ENCODE measurements around the gene REG1A. TPM values are rescaled to one million over a fixed set of nuclear protein-coding genes. Genes with fewer than 3 reads are reported as not detected.

The REG1A gene
- total and polyA plus RNA-seq, 9 donors = 0.57 TPM; not detected in 8

DNA sequence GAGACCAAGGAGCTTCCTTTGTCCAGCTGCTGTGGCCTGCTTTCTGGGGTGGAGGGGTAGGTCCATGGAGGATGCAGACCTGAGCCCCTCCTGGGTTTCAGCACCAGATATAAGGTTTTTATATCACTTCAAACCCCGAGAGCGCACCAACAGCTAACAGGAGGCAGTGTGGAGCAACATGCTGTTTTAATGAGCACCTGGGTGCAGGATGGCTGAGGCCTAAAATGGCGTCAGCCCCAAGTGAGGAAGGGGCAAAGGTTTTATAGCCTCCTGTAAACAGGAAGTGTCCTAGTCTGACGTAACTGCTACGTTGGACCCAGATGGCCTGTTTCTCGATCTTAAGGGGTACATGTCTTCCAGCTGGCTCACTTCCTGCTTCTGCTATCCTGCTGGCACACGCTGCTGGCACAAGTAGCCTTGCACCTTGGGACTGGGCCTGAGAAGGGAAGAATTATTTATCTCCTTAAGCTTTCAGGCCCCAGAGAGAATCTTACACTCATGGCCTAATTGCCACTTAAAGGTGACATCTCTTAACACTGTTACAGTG is 21.1 kb upstream of the REG1A start:
- DNase-seq = peak; percentile 2
- no peak overlapping the region for H3K4me3 ChIP-seq (ENCODE audit: low read length)
- no peaks in the 10 kb centered on the region for H3K36me3 ChIP-seq (ENCODE audit: control insufficient read depth, insufficient read depth, low read length)
- H3K9me3 ChIP-seq (replicated peaks; ENCODE audit: control insufficient read depth, low read depth, low read length) = peaks cover 11% of the 10 kb centered on the region
- H3K27me3 ChIP-seq (ENCODE audit: control insufficient read depth, insufficient read depth, low read length) = no peaks in the 10 kb centered on the region
- H3K4me1 ChIP-seq (ENCODE audit: control insufficient read depth, insufficient read depth, low read length) = no peaks in the 10 kb centered on the region
- WGBS (ENCODE audit: insufficient coverage) = 50% methylated on average over 5 of the region's 7 CpGs
- no peak overlapping the region for H3K27ac ChIP-seq (ENCODE audit: low read length)

DNA sequence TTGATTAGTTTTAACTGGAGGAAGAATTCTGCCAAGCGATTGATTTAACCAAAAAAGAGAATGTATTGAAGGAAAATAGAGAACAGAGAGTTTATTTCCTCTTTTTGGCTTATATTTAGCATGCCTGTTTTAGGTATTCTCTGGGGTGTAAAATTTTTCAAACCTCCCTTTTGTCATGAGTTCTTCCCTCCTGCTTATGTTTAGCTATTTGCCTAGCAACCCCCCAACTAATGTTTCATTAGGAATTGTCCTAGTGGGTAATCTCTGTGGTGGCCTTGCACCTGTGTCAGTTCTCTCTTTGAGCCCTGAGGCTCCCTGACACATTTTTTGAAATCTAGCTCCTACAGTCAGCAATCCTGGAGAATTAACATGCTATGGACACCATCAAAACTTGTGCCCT is 20.0 kb upstream of the REG1A start:
- H3K36me3 ChIP-seq (ENCODE audit: control insufficient read depth, insufficient read depth, low read length) = no peaks in the 10 kb centered on the region
- no peaks in the 10 kb centered on the region for H3K27me3 ChIP-seq (ENCODE audit: control insufficient read depth, insufficient read depth, low read length)
- H3K9me3 ChIP-seq (replicated peaks; ENCODE audit: control insufficient read depth, low read depth, low read length) = peaks cover 11% of the 10 kb centered on the region
- H3K27ac ChIP-seq (ENCODE audit: low read length) = no peak overlapping the region
- no peak overlapping the region for H3K4me3 ChIP-seq (ENCODE audit: low read length)
- DNase-seq = peak; percentile 20
- no CpG with 5 or more reads among the region's 1 CpG for WGBS (ENCODE audit: insufficient coverage)
- H3K4me1 ChIP-seq (ENCODE audit: control insufficient read depth, insufficient read depth, low read length) = no peaks in the 10 kb centered on the region

DNA sequence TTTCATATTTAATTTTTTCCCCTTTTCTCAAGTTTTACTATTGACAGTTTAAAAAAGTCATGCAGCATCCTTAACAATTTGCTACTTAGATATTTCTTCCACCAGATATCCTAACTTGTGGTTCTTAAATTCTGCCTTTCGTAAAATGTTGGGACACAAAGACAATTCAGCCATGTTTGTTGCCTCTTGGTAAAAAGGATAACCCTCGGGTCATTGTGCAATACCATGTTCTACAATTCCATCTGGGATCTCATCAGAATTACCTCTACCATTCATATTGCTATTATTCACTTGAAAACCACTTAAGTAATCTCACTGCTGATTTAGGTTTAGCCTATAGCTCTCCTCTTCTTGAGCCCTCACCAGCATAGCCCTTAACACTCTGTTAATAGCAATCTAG is 19.3 kb upstream of the REG1A start:
- WGBS (ENCODE audit: insufficient coverage) = 63% methylated on average over 2 of the region's 2 CpGs
- Histone ChIP-seq H3K9me3 (replicated peaks; ENCODE audit: control insufficient read depth, low read depth, low read length) (peaks cover 9% of the 10 kb centered on the region), H3K27me3 (ENCODE audit: control insufficient read depth, insufficient read depth, low read length) (no peaks in the 10 kb centered on the region), H3K4me1 (ENCODE audit: control insufficient read depth, insufficient read depth, low read length) (no peaks in the 10 kb centered on the region), H3K36me3 (ENCODE audit: control insufficient read depth, insufficient read depth, low read length) (no peaks in the 10 kb centered on the region), H3K27ac (ENCODE audit: low read length) (no peak overlapping the region), H3K4me3 (ENCODE audit: low read length) (no peak overlapping the region)
- no peak for DNase-seq

DNA sequence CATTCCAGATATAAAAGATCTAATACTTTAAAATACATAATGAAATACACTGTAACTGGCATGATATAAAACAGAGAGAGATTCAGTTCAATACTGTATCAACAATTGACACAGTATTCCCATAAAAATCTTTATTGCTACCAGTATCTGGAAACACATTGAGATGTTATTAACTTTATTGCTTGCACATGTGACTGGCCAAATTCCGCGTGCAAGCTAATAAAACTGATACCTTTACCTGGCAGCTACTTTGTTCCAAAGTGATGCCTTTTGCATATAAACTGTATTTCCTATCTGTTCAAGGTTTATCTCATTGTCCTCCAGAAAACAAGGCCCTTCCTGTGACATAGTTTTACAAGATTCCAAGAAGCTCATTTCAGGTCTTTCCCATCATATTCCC is 17.1 kb upstream of the REG1A start:
- WGBS (ENCODE audit: insufficient coverage) = 20% methylated on average over 2 of the region's 2 CpGs
- no peaks in the 10 kb centered on the region for H3K36me3 ChIP-seq (ENCODE audit: control insufficient read depth, insufficient read depth, low read length)
- H3K4me1 ChIP-seq (ENCODE audit: control insufficient read depth, insufficient read depth, low read length) = no peaks in the 10 kb centered on the region
- H3K27me3 ChIP-seq (ENCODE audit: control insufficient read depth, insufficient read depth, low read length) = no peaks in the 10 kb centered on the region
- DNase-seq = no peak
- H3K27ac ChIP-seq (ENCODE audit: low read length) = no peak overlapping the region
- peaks cover 8% of the 10 kb centered on the region for H3K9me3 ChIP-seq (replicated peaks; ENCODE audit: control insufficient read depth, low read depth, low read length)
- no peak overlapping the region for H3K4me3 ChIP-seq (ENCODE audit: low read length)

GRCh38 chr2:79105259-79105658 is 15.0 kb upstream of the REG1A start:
- H3K4me3 ChIP-seq (ENCODE audit: low read length) = no peak overlapping the region
- H3K36me3 ChIP-seq (ENCODE audit: control insufficient read depth, insufficient read depth, low read length) = no peaks in the 10 kb centered on the region
- H3K9me3 ChIP-seq (replicated peaks; ENCODE audit: control insufficient read depth, low read depth, low read length) = peaks cover 8% of the 10 kb centered on the region
- H3K27ac ChIP-seq (ENCODE audit: low read length) = no peak overlapping the region
- 100% methylated on average over 1 of the region's 2 CpGs for WGBS (ENCODE audit: insufficient coverage)
- no peak for DNase-seq
- no peaks in the 10 kb centered on the region for H3K4me1 ChIP-seq (ENCODE audit: control insufficient read depth, insufficient read depth, low read length)
- no peaks in the 10 kb centered on the region for H3K27me3 ChIP-seq (ENCODE audit: control insufficient read depth, insufficient read depth, low read length)

DNA sequence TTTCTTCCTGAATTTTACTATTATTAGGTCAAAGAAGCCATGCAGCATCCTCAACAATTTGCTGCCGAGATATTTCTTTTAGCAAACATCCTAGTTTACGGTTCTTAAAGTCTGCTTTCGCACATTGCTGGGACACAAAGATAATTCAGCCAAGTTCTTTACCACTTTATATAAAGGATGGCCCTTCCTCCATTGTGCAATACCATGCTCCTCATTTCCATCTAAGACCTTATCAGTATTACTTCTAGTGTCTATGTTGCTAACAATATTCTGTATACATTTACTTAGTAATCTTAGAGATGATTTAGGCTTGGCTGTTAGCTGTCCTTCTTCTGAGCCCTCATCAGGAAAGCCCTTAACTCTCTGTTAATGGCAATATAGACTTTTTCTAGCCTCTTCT is 8.0 kb upstream of the REG1A start:
- Histone ChIP-seq H3K36me3 (ENCODE audit: control insufficient read depth, insufficient read depth, low read length) (no peaks in the 10 kb centered on the region), H3K4me3 (ENCODE audit: low read length) (no peak overlapping the region), H3K27ac (ENCODE audit: low read length) (no peak overlapping the region), H3K27me3 (ENCODE audit: control insufficient read depth, insufficient read depth, low read length) (no peaks in the 10 kb centered on the region), H3K4me1 (ENCODE audit: control insufficient read depth, insufficient read depth, low read length) (no peaks in the 10 kb centered on the region), H3K9me3 (replicated peaks; ENCODE audit: control insufficient read depth, low read depth, low read length) (peaks cover 2% of the 10 kb centered on the region)
- DNase-seq = no peak
- WGBS (ENCODE audit: insufficient coverage) = 100% methylated on average over 3 of the region's 3 CpGs

DNA sequence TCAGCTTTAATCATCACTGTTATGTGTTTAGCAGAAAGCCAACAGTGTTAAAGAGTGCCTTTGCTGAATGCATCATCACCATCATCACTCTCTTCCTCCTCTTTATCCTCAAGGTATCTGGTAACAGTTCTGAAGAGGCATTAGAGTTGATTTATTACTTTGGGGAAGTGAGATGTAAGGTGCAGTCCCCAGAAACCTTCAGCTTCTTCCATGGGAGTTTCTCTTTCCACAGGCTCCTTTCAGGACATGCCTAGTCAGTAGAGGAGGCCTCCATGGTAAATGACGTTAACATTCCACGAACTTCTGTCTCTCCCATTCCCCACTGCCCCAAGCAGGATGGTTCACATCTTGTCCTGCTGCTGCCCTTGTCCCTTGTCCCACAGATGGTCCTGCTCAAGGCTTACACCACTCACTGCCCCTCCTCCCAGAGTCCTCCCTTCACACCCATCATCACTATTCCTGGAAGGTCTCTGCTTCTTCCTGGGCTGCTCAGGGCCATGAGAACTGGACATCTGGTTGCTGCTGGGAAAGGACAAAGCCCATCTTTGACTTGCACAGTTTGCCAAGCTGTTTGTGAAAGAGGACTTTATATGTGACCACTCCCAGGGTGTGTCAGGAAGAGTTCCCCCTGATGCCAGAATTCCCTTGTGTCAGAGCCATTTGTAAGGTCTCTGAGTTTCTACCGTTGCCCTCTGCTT is 5.3 kb upstream of the REG1A start:
- WGBS (ENCODE audit: insufficient coverage) = 90% methylated on average over 2 of the region's 3 CpGs

DNA sequence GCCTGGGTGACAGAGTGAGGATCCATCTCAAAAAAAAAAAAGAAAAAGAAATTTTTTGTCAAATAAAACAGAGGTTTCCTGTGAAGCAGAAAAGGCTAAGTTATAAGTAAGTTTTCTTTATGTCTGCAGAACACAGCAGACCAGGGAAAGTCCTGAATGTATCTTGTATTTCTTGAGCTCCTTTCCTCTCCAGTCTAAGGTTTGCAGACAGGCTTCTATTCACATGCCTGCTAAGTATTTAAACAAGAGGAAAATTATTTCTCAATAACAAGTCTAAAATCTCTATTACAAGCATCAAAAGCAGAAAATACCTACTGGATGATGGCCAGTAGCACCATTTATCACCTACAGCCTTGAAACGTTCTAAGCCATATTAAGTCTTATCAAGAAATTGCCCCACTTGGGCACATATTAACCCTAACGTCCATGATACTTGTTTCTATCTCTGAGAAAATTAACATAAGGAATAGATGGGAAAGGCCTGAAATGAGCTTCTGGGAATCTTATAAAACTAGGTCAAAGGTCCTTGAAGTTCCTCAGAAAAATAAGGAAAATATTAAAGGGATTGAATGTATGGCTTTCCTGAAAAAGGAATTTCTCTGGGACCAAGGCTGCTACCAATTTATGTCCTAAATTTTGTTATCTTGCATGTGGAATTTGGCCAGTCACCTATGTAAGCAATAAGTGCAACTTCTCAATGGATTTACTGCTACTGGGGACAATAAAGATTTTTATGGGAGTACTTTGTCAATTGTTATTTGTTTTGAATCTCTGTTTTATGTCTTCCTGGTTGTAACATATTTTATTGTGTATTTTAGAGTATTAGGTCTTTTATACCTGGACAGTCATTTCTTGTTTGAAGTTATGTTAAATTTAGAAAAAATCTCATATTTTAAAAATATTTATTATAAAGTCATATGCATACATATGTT is 3.0 kb upstream of the REG1A start:
- WGBS (ENCODE audit: insufficient coverage) = 60% methylated on average over 1 of the region's 2 CpGs
- Histone ChIP-seq H3K4me3 (ENCODE audit: low read length) (no peak overlapping the region), H3K27ac (ENCODE audit: low read length) (no peak overlapping the region), H3K4me1 (ENCODE audit: control insufficient read depth, insufficient read depth, low read length) (no peaks in the 10 kb centered on the region), H3K9me3 (replicated peaks; ENCODE audit: control insufficient read depth, low read depth, low read length) (peaks cover 4% of the 10 kb centered on the region), H3K36me3 (ENCODE audit: control insufficient read depth, insufficient read depth, low read length) (no peaks in the 10 kb centered on the region), H3K27me3 (ENCODE audit: control insufficient read depth, insufficient read depth, low read length) (no peaks in the 10 kb centered on the region)
- DNase-seq = no peak

More for the DNA sequence above, 5.3 kb upstream of the REG1A start:
- H3K36me3 ChIP-seq (ENCODE audit: control insufficient read depth, insufficient read depth, low read length) = no peaks in the 10 kb centered on the region
- no peaks in the 10 kb centered on the region for H3K4me1 ChIP-seq (ENCODE audit: control insufficient read depth, insufficient read depth, low read length)
- H3K27ac ChIP-seq (ENCODE audit: low read length) = no peak overlapping the region
- H3K9me3 ChIP-seq (replicated peaks; ENCODE audit: control insufficient read depth, low read depth, low read length) = peaks cover 2% of the 10 kb centered on the region
- no peak for DNase-seq
- no peak overlapping the region for H3K4me3 ChIP-seq (ENCODE audit: low read length)
- H3K27me3 ChIP-seq (ENCODE audit: control insufficient read depth, insufficient read depth, low read length) = no peaks in the 10 kb centered on the region

- H3K36me3 ChIP-seq (ENCODE audit: control insufficient read depth, insufficient read depth, low read length) = no peaks in the 10 kb centered on the region
- no peaks in the 10 kb centered on the region for H3K27me3 ChIP-seq (ENCODE audit: control insufficient read depth, insufficient read depth, low read length)
- no peak for DNase-seq
- WGBS (ENCODE audit: insufficient coverage) = 80% methylated on average over 2 of the region's 2 CpGs
- no peaks in the 10 kb centered on the region for H3K4me1 ChIP-seq (ENCODE audit: control insufficient read depth, insufficient read depth, low read length)
- no peak overlapping the region for H3K4me3 ChIP-seq (ENCODE audit: low read length)
- no peak overlapping the region for H3K27ac ChIP-seq (ENCODE audit: low read length)
- peaks cover 2% of the 10 kb centered on the region for H3K9me3 ChIP-seq (replicated peaks; ENCODE audit: control insufficient read depth, low read depth, low read length)
Measured at GRCh38 chr2:79122676-79123075, 2.4 kb downstream of the REG1A start.

All from muscle of leg (tissue), 11 donors.